ENCODE measurements around the gene SLC12A8.

DNA sequence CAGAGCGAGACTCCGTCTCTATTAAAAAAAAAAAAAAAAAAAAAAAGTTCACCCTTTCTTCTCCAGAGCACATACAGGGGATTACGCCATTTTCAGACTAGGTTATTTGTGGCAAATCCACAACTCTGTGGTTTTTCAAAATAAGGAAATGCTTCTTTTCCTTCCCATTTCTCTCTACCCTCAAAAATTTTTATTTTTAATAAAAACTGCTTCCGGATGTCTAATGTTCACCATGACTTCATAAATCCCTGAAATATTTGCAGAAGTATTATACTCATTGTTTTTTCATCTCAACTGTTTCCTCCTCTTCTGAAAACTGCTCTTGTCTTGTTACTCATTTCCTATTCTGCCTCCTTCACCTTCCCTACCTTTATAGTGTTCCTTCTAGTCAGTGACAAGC lies 45.0 kb upstream of the SLC12A8 start:
- TF ChIP-seq NFIC (IDR thresholded peaks at IDR 0.05) = no peak
- no peak for TF ChIP-seq EP300 (IDR thresholded peaks at IDR 0.05; ENCODE audit: borderline replicate concordance)
- TF ChIP-seq TCF12 (IDR thresholded peaks at IDR 0.05; ENCODE audit: low read depth) = no peak
- no peak for TF ChIP-seq FOXM1 (IDR thresholded peaks at IDR 0.05; ENCODE audit: borderline replicate concordance, low read depth)
- no peak for TF ChIP-seq TAF1 (IDR thresholded peaks at IDR 0.05; ENCODE audit: low read depth)
- TF ChIP-seq, protein P1, sequence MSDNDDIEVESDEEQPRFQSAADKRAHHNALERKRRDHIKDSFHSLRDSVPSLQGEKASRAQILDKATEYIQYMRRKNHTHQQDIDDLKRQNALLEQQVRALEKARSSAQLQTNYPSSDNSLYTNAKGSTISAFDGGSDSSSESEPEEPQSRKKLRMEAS (IDR thresholded peaks at IDR 0.05) = no peak
- no peak for TF ChIP-seq YY1 (IDR thresholded peaks at IDR 0.05; ENCODE audit: low read depth)

Measured in Ishikawa (cell line).